Mucosa of descending colon (tissue), 3 donors: ENCODE measurements around the gene ARID3C. TPM values are rescaled to one million over a fixed set of nuclear protein-coding genes. Genes with fewer than 3 reads are reported as not detected.
A peak's percentile ranks its signal among the peaks of the same experiment; 100 is the strongest.

Experiments
- ATAC-seq: fragments of 200-7000 bp; cut with Tn5 transposase; one replicate; pipeline ENCODE4 v1.9.1; 2020; ENCODE audit warnings: mild to moderate bottlenecking, moderate library complexity
- DNase-seq, 3 donors: peaks; one replicate each; pipeline ENCODE4 v3.0.0-alpha.2; 2020
- H3K36me3 ChIP-seq: fragments of 200-600 bp; one replicate; pipeline ENCODE4 v1.8.0; 2021; ENCODE audit warnings: low read depth, mild to moderate bottlenecking
- H3K4me1 ChIP-seq: fragments of 200-600 bp; one replicate; pipeline ENCODE4 v1.8.0; 2021; ENCODE audit warnings: low read depth, mild to moderate bottlenecking
- H3K4me3 ChIP-seq: fragments of 200-600 bp; one replicate; pipeline ENCODE4 v1.8.0; 2021; ENCODE audit warnings: mild to moderate bottlenecking
- H3K9me3 ChIP-seq: fragments of 200-600 bp; one replicate; pipeline ENCODE4 v1.8.0; 2021; ENCODE audit warnings: mild to moderate bottlenecking
- CTCF ChIP-seq: fragments of 200-600 bp; IDR thresholded peaks from one replicate; pipeline ENCODE4 v1.8.0; 2022; ENCODE audit warnings: antibody characterized with exemption, mild to moderate bottlenecking
- intact Hi-C, 2 donors: fragments of 100-400 bp; cut with DNase I in 1 of 2; cut with micrococcal nuclease in 1 of 2; formaldehyde crosslinking; loops; one replicate each; pipeline versions ENCODE4 v1.11.0 to v1.11.1; 2022; cut with DNase I, micrococcal nuclease
- total RNA-seq, 3 donors: library from RNA; stranded (reverse); fragmentation: NEBNext Ultra II Directional in 2 of 3; extraction: Animal tissue kit (Norgen Biotek cat#: 25700) in 2 of 3; gene quantifications; one replicate each; pipeline versions ENCODE4 v1.2.1 to v1.2.4, GENCODE V29; 2021 to 2023
- donor health status: DM: no; HTN: no; CAD: no; lungs with moderate emphysema.
- donor health status: DM: no; HTN: no; CAD: no.
- donor health status: DM: no; HTN: yes; CAD: no.

ARID3C gene
- total RNA-seq, 3 donors from 2014 or later = not detected

GRCh38 chr9:34603610-34604231 is 25.1 kb downstream of the ARID3C start:
- H3K4me1 ChIP-seq = no peaks in the 10 kb centered on the region
- DNase-seq = peak; percentile 66 to 91 (median 87)
- no peak overlapping the region for H3K4me3 ChIP-seq
- peak; percentile 87 for ATAC-seq
- intact Hi-C loops = no loop called here
- no peaks in the 10 kb centered on the region for H3K36me3 ChIP-seq
- no peaks in the 10 kb centered on the region for H3K9me3 ChIP-seq
- TF ChIP-seq CTCF = peak; percentile 79

GRCh38 chr9:34601937-34602573 is 26.8 kb downstream of the ARID3C start:
- intact Hi-C loops = no loop called here
- no peaks in the 10 kb centered on the region for H3K36me3 ChIP-seq
- H3K4me3 ChIP-seq = no peak overlapping the region
- DNase-seq = no peak
- no peaks in the 10 kb centered on the region for H3K9me3 ChIP-seq
- H3K4me1 ChIP-seq = no peaks in the 10 kb centered on the region
- ATAC-seq = no peak
- no peak for TF ChIP-seq CTCF

GRCh38 chr9:34600908-34601307 is 28.0 kb downstream of the ARID3C start:
- Histone ChIP-seq H3K4me3 (no peak overlapping the region), H3K9me3 (no peaks in the 10 kb centered on the region), H3K36me3 (no peaks in the 10 kb centered on the region), H3K4me1 (no peaks in the 10 kb centered on the region)
- ATAC-seq = no peak
- no peak for DNase-seq
- TF ChIP-seq CTCF = no peak
- intact Hi-C loops = no loop called here

GRCh38 chr9:34599546-34599945 is 29.3 kb downstream of the ARID3C start:
- Histone ChIP-seq H3K4me1 (no peaks in the 10 kb centered on the region), H3K36me3 (no peaks in the 10 kb centered on the region), H3K4me3 (no peak overlapping the region), H3K9me3 (no peaks in the 10 kb centered on the region)
- intact Hi-C loops = loop anchor here (10.0 kb wide), 2 partner anchors 55 to 195 kb away; no protein-coding TSS in a partner anchor
- ATAC-seq = no peak
- no peak for TF ChIP-seq CTCF
- no peak for DNase-seq

DNA sequence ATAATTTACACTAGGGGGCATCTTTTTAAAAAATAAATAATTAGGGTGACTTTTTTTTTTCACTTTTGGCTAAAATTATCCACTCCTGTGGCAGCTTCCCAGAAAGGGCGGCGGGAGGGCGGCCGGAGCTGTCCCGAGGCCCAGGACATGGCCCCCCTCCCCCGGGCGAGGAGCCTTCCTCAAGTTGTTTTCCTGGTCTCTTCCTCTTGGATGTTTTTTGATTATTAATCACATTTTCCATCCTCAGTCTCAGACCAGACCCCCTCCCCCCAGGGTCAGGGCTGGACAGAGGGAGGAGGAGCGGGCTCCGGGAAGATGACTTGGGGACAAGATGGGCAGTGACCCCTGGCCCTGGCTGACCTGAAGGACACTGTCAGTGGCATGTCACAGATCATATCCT is 34.7 kb downstream of the ARID3C start:
- no peak for TF ChIP-seq CTCF
- Histone ChIP-seq H3K4me3 (no peak overlapping the region), H3K36me3 (no peaks in the 10 kb centered on the region), H3K4me1 (peaks cover 23% of the 10 kb centered on the region), H3K9me3 (no peaks in the 10 kb centered on the region)
- DNase-seq (no peak), ATAC-seq (no peak)
- intact Hi-C loops = loop anchor here (5.0 to 10.0 kb wide), 3 partner anchors 47 to 189 kb away; no protein-coding TSS in a partner anchor
